K562 (cell line): ENCODE measurements around the gene CDC37. TPM values are rescaled to one million over a fixed set of nuclear protein-coding genes. Genes with fewer than 3 reads are reported as not detected.

Experiments used
- ARNT ChIP-seq, 2 experiments: fragments of 450-650 bp; IDR thresholded peaks; 2 replicates each; pipeline ENCODE4 v1.6.1; 2016; ENCODE audit warnings: mild to moderate bottlenecking in 1 of 2
- CEBPG ChIP-seq, 3 experiments: fragments of 200-800 bp in 1 of 3; sonication (Bioruptor generic) in 1 of 3; sonication (generic) in 1 of 3; formaldehyde crosslinking in 1 of 3; IDR thresholded peaks in 2 of 3; conservative IDR thresholded peaks in 1 of 3; 2 replicates each; pipeline versions ENCODE4 v1.6.1 to v1.8.0; 2016 to 2022; ENCODE audit warnings: missing compliant biosample characterization in 2 of 3, missing genetic modification characterization in 2 of 3, mild to moderate bottlenecking in 1 of 3, missing genetic modification reagents in 1 of 3
- CHAMP1 ChIP-seq: fragments of 450-650 bp; IDR thresholded peaks from 2 replicates; pipeline ENCODE4 v1.6.1; 2016; ENCODE audit warnings: mild to moderate bottlenecking
- CHD1 ChIP-seq: fragments of 200-600 bp; sonication (generic); IDR thresholded peaks from one replicate; pipeline ENCODE4 v1.6.1; 2012; ENCODE audit warnings: mild to moderate bottlenecking, moderate library complexity, low read length, inconsistent platforms
- CHD2 ChIP-seq: IDR thresholded peaks from 2 replicates; pipeline ENCODE4 v1.6.1; 2011; ENCODE audit warnings: low read depth, low read length
- HES1 ChIP-seq: fragments of 450-650 bp; IDR thresholded peaks from 2 replicates; pipeline ENCODE4 v1.6.1; 2016; ENCODE audit warnings: low read depth, mild to moderate bottlenecking, moderate library complexity
- HMGXB4 ChIP-seq: sonication (generic); formaldehyde crosslinking; IDR thresholded peaks from 2 replicates; pipeline ENCODE4 v1.8.1; 2023; ENCODE audit warnings: mild to moderate bottlenecking, missing genetic modification reagents
- HNRNPK ChIP-seq: fragments of 200-400 bp; formaldehyde crosslinking; IDR thresholded peaks from one replicate; pipeline ENCODE4 v1.6.1; 2018; ENCODE audit warnings: mild to moderate bottlenecking, low read depth, low read length; ENCODE audit not compliant: poor library complexity, severe bottlenecking
- ILK ChIP-seq: fragments of 450-650 bp; IDR thresholded peaks from 2 replicates; pipeline ENCODE4 v1.6.1; 2016; ENCODE audit warnings: missing genetic modification characterization, low read depth, mild to moderate bottlenecking, missing compliant biosample characterization, moderate library complexity, borderline replicate concordance
- NBN ChIP-seq: fragments of 450-650 bp; IDR thresholded peaks from 2 replicates; pipeline ENCODE4 v1.6.1; 2016; ENCODE audit warnings: low read depth, mild to moderate bottlenecking
- NFE2 ChIP-seq: IDR thresholded peaks from 2 replicates; pipeline ENCODE4 v1.6.1; 2014; ENCODE audit warnings: antibody characterized with exemption, low read depth
- NFYB ChIP-seq: IDR thresholded peaks from 2 replicates; pipeline ENCODE4 v1.6.1; 2011; ENCODE audit warnings: mild to moderate bottlenecking, moderate library complexity; ENCODE audit not compliant: insufficient read length; ENCODE audit errors: extremely low read depth
- PHF8 ChIP-seq: fragments of 200-600 bp; sonication (generic); IDR thresholded peaks from 2 replicates; pipeline ENCODE4 v1.6.1; 2012; ENCODE audit warnings: mixed run types, mild to moderate bottlenecking, inconsistent platforms, low read length, moderate library complexity, borderline replicate concordance
- PML ChIP-seq: IDR thresholded peaks from 2 replicates; pipeline ENCODE4 v1.6.1; 2012; ENCODE audit warnings: low read length, inconsistent platforms
- SMC3 ChIP-seq: conservative IDR thresholded peaks from 2 replicates; pipeline ENCODE4 v1.6.1; 2011; ENCODE audit warnings: low read depth, low read length, improper control_type of control experiment; ENCODE audit not compliant: insufficient read depth
- TCF7 ChIP-seq: sonication (generic); IDR thresholded peaks from 2 replicates; pipeline ENCODE4 v1.6.1; 2016; ENCODE audit warnings: antibody characterized with exemption, borderline replicate concordance
- VEZF1 ChIP-seq: fragments of 200-800 bp; sonication (Bioruptor generic); IDR thresholded peaks from 2 replicates; pipeline ENCODE4 v1.6.1; 2017; ENCODE audit warnings: missing genetic modification characterization, missing compliant biosample characterization
- ZNF551 ChIP-seq: fragments of 250-450 bp; sonication (Bioruptor Pico); IDR thresholded peaks from 2 replicates; pipeline ENCODE4 v1.5.0; 2021; ENCODE audit warnings: mild to moderate bottlenecking, moderate library complexity
- polyA plus RNA-seq, 8 experiments: library from polyadenylated mRNA; depleted of rRNA in 4 of 8; stranded (reverse) in 5 of 8; unstranded in 3 of 8; fragments of >200 nt; fragmentation: Nextera tagmentation in 2 of 8; fragmentation: Illumina TruSeq in 1 of 8; extraction: Ambion mirVana in 2 of 8; extraction: Trizol in 1 of 8; gene quantifications; 2 replicates each; pipeline versions ENCODE4 v1.2.1 to v1.2.3, GENCODE V29; 2011 to 2014; ENCODE audit warnings: inconsistent platforms in 1 of 8, missing spikeins in 1 of 8
- total RNA-seq, 7 experiments: library from RNA; depleted of rRNA in 6 of 7; stranded (reverse); fragments of >200 nt in 6 of 7; fragmentation: Illumina TruSeq in 2 of 7; extraction: Trizol in 2 of 7; gene quantifications; 2 replicates each; pipeline versions ENCODE4 v1.2.1 to v1.2.3, GENCODE V29; 2011 to 2021; ENCODE audit warnings: low replicate concordance in 1 of 7

CDC37 gene
- total and polyA plus RNA-seq, 9 of the 15 experiments (the other 6 are each of a cell fraction or from before 2014, with no cell fraction given): 6.6 to 538 (median 227) TPM

GRCh38 chr19:10416380-10417257 lies 13.3 kb upstream of the CDC37 start (continued):
- TF ChIP-seq ZNF551 (no peak), TCF7 (peak; percentile 62; the same call in 1 of the 2 replicates), SMC3 (no peak), VEZF1 (CRISPR knock-in tag) (peak; percentile 99), HMGXB4 (CRISPR knock-in tag) (peak; percentile 99), HES1 (peak; percentile 30; the same call in 1 of the 2 replicates), NFE2 (0 out of 2 replicates have a peak, but pooled peaks have one; percentile 36), CHD2 (peak; percentile 71), CHAMP1 (no peak; the same call in 1 of the 2 replicates), NFYB (no peak), PHF8 (peak; percentile 59; the same call in 1 of the 2 replicates), PML (peak; percentile 45), CHD1 (no peak), NBN (peak; percentile 100), CEBPG (CRISPR knock-in tag; IDR thresholded peaks at IDR 0.05) (peak; percentile 61), CEBPG (tag; conservative IDR thresholded peaks at IDR 0.05 in 1 of 2, IDR thresholded peaks at IDR 0.05 in 1 of 2) (no peak), HNRNPK (peak; percentile 14), ARNT (IDR thresholded peaks at IDR 0.05) (peak; percentile 25 to 29; a peak in 1 of 4 replicates), ILK (tag) (no peak)
